PC-9 (cell line): Measurements from ENCODE around the gene SCN3A. TPM values are rescaled to one million over a fixed set of nuclear protein-coding genes. Genes with fewer than 3 reads are reported as not detected.

Experiments used
- BruUV-seq: library from RNA; stranded (reverse); fragments of 400-500 nt; replicated peaks from 2 replicates; lab custom pipeline; 2021; lab: Mats Ljungman, UMichigan
- CTCF ChIA-PET: fragments of 300-600 bp; sonication (Branson Sonifier 250); formaldehyde crosslinking; loops from one replicate; lab custom pipeline; 2022; ENCODE audit warnings: antibody characterized with exemption; lab: Charles Lee
- POLR2A ChIA-PET: fragments of 300-600 bp; sonication (Branson Sonifier 250); formaldehyde crosslinking; loops from one replicate; lab custom pipeline; 2022; ENCODE audit warnings: antibody characterized with exemption; ENCODE audit not compliant: unreplicated experiment; lab: Charles Lee
- DNase-seq, 2 experiments: peaks; one replicate each; pipeline versions ENCODE4 v3.0.0 to v3.0.0-alpha.2; 2015 to 2022; ENCODE audit warnings: mixed read lengths in 1 of 2
- H2AFZ ChIP-seq: fragments of 200-600 bp; sonication (generic); 2 replicates; pipeline ENCODE4 v1.8.1; 2017; ENCODE audit warnings: antibody characterized with exemption
- H3F3A ChIP-seq: fragments of 200-600 bp; sonication (generic); 2 replicates; pipeline ENCODE4 v1.8.1; 2017; ENCODE audit warnings: antibody characterized with exemption, mild to moderate bottlenecking, low read depth; ENCODE audit not compliant: insufficient read depth
- H3K27ac ChIP-seq: fragments of 200-600 bp; sonication (generic); 2 replicates; pipeline ENCODE4 v1.6.1; 2016; ENCODE audit warnings: mixed run types
- H3K27me3 ChIP-seq: fragments of 200-600 bp; sonication (generic); 2 replicates; pipeline ENCODE4 v1.6.1; 2016; ENCODE audit warnings: low read depth, mixed run types; ENCODE audit not compliant: insufficient read depth
- H3K36me3 ChIP-seq: fragments of 200-600 bp; sonication (generic); 2 replicates; pipeline ENCODE4 v1.6.1; 2016; ENCODE audit warnings: low read depth, mixed run types
- H3K4me1 ChIP-seq: fragments of 200-600 bp; sonication (generic); replicated peaks from 2 replicates; pipeline ENCODE4 v1.6.1; 2016; ENCODE audit warnings: mixed run types; ENCODE audit not compliant: insufficient read depth
- H3K4me2 ChIP-seq: fragments of 200-600 bp; sonication (generic); 2 replicates; pipeline ENCODE4 v1.6.1; 2017; ENCODE audit warnings: mixed run types
- H3K4me3 ChIP-seq: fragments of 200-600 bp; sonication (generic); 2 replicates; pipeline ENCODE4 v1.6.1; 2016; ENCODE audit warnings: mixed run types
- H3K79me2 ChIP-seq: fragments of 200-600 bp; sonication (generic); 2 replicates; pipeline ENCODE4 v1.6.1; 2017; ENCODE audit warnings: low read depth, mixed run types
- H3K9me2 ChIP-seq: fragments of 200-600 bp; sonication (generic); 2 replicates; pipeline ENCODE4 v1.8.1; 2017; ENCODE audit warnings: mild to moderate bottlenecking; ENCODE audit not compliant: insufficient read depth
- H3K9me3 ChIP-seq: fragments of 200-600 bp; sonication (generic); 2 replicates; pipeline ENCODE4 v1.8.1; 2016; ENCODE audit warnings: low read depth; ENCODE audit not compliant: insufficient read depth
- H4K20me1 ChIP-seq: fragments of 200-600 bp; sonication (generic); 2 replicates; pipeline ENCODE4 v1.8.1; 2017; ENCODE audit not compliant: insufficient read depth
- CTCF ChIP-seq: fragments of 200-600 bp; sonication (generic); conservative IDR thresholded peaks from 2 replicates; pipeline ENCODE4 v1.6.1; 2017; ENCODE audit warnings: mixed run types, antibody characterized with exemption, mild to moderate bottlenecking, moderate library complexity
- EZH2 ChIP-seq: fragments of 200-600 bp; sonication (generic); IDR thresholded peaks from 2 replicates; pipeline ENCODE4 v1.8.0; 2017; ENCODE audit warnings: antibody characterized with exemption, low read depth
- intact Hi-C: fragments of 100-400 bp; cut with micrococcal nuclease; formaldehyde crosslinking; loops from one replicate; pipeline ENCODE4 v1.10.0; 2022; ENCODE audit not compliant: unreplicated experiment
- total RNA-seq: library from RNA; stranded (reverse); gene quantifications from 2 replicates; pipeline ENCODE4 v1.2.3, GENCODE V29; 2021

The SCN3A gene
- total RNA-seq, 1 experiment from 2014 or later: not detected

GRCh38 chr2:165191096-165191728 lies 12.6 kb downstream of the SCN3A start:
- H3F3A ChIP-seq: no peaks in the 10 kb centered on the region
- H4K20me1 ChIP-seq: no peaks in the 10 kb centered on the region
- H3K9me3 ChIP-seq: no peaks in the 10 kb centered on the region
- no peak overlapping the region for H2AFZ ChIP-seq
- ChIA-PET POLR2A (no interaction called here), CTCF (no interaction called here)
- intact Hi-C loops: no loop called here
- DNase-seq: no peak
- H3K9me2 ChIP-seq: no peaks in the 10 kb centered on the region
- no peak overlapping the region for H3K27ac ChIP-seq
- no peaks in the 10 kb centered on the region for H3K27me3 ChIP-seq
- BruUV-seq: no TSS peak
- no peak for TF ChIP-seq EZH2
- TF ChIP-seq CTCF: no peak
- H3K36me3 ChIP-seq: no peaks in the 10 kb centered on the region
- H3K4me1 ChIP-seq: no peaks in the 10 kb centered on the region
- H3K4me2 ChIP-seq: no peak overlapping the region
- no peak overlapping the region for H3K4me3 ChIP-seq
- no peaks in the 10 kb centered on the region for H3K79me2 ChIP-seq

GRCh38 chr2:165185633-165186032 lies 18.2 kb downstream of the SCN3A start:
- Histone ChIP-seq H3K4me2 (no peak overlapping the region), H2AFZ (no peak overlapping the region), H3K9me2 (no peaks in the 10 kb centered on the region), H4K20me1 (no peaks in the 10 kb centered on the region), H3K4me1 (no peaks in the 10 kb centered on the region), H3F3A (no peaks in the 10 kb centered on the region), H3K9me3 (no peaks in the 10 kb centered on the region), H3K79me2 (no peaks in the 10 kb centered on the region), H3K36me3 (no peaks in the 10 kb centered on the region), H3K27me3 (no peaks in the 10 kb centered on the region), H3K27ac (no peak overlapping the region), H3K4me3 (no peak overlapping the region)
- intact Hi-C loops: no loop called here
- TF ChIP-seq CTCF (no peak), EZH2 (no peak)
- no peak for DNase-seq
- ChIA-PET POLR2A (no interaction called here), CTCF (no interaction called here)
- BruUV-seq: no TSS peak

- CTCF ChIA-PET: no interaction called here
Measured at GRCh38 chr2:165182029-165182428, 21.8 kb downstream of the SCN3A start.

More at GRCh38 chr2:165182029-165182428, 21.8 kb downstream of the SCN3A start:
- H3K4me1 ChIP-seq: no peaks in the 10 kb centered on the region
- no peak for DNase-seq
- no peaks in the 10 kb centered on the region for H3K27me3 ChIP-seq
- BruUV-seq: no TSS peak
- POLR2A ChIA-PET: no interaction called here
- no peak overlapping the region for H3K4me2 ChIP-seq
- no peaks in the 10 kb centered on the region for H3K36me3 ChIP-seq
- intact Hi-C loops: no loop called here
- H3K9me2 ChIP-seq: no peaks in the 10 kb centered on the region
- H4K20me1 ChIP-seq: no peaks in the 10 kb centered on the region
- no peaks in the 10 kb centered on the region for H3K9me3 ChIP-seq
- no peak overlapping the region for H3K27ac ChIP-seq
- no peak overlapping the region for H3K4me3 ChIP-seq
- H3F3A ChIP-seq: no peaks in the 10 kb centered on the region
- H3K79me2 ChIP-seq: no peaks in the 10 kb centered on the region
- TF ChIP-seq EZH2 (no peak), CTCF (no peak)
- no peak overlapping the region for H2AFZ ChIP-seq
